GM21529 (cell line): Measurements from ENCODE around the gene PCED1B.

Experiments used
- ATAC-seq: cut with Tn5 transposase; IDR thresholded peaks from one replicate; pipeline ENCODE4 v1.9.1; 2021; ENCODE audit not compliant: unreplicated experiment

The PCED1B gene

DNA sequence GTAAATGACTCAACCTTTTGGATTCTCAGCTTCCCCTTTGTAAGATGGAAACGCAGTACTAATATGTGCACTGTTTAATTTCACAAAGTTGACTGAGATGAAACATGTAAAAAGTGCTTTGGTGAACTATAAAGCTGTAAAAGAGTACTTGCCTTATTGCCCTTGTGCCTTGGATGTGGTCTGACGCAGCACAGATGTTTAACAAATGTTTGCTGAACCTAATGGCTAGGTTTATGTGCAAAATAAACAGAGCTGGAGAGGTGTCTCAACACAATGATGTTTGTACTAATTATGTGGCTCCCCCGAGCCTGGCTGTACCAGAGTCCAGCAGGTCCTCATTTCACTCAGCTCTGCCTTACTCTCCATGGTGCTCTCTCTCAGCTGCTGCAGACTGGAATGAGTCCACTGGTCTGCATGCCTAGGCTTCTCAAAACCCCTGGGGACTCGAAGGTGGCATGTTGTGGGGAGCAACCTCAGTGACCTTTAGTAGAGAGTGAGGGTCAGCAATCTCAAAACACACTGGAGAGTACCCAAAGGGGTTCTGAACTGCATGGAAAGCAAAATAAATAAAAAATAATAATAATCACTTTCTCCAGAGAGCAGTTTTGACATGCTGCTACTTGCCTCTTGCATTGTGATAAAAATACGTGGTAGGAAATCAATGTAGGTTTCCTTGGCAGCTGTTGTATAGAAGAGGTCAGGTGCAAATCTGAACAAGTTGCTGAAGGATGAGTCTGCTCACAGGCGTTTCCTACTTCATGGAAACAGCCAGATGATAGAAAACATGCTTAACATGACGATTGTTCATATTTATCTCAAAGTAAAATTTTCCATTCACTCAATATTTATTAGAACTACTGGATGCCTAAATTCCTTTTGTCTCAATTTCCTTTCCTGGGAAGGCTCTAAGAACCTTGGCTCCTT is 8.9 kb downstream of the PCED1B start:
- no peak for ATAC-seq

DNA sequence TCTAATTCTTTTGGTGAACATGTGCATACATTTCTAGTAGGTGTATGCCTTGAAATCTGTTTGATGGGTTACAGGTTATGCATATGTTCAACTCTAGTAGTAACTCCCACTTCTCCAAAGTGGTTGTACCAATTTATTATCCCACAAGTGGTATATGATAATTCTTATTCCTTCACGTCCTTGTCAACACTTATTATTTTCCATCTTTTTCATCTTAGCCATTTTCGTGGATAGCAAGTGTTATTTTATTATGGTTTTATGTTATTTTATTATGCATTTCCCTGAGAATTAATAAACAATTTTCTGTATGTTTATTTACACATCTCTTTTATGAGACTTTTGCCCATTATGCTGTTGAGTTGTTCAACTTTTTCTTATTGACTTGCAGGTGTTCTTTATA is 11.6 kb downstream of the PCED1B start:
- no peak for ATAC-seq

DNA sequence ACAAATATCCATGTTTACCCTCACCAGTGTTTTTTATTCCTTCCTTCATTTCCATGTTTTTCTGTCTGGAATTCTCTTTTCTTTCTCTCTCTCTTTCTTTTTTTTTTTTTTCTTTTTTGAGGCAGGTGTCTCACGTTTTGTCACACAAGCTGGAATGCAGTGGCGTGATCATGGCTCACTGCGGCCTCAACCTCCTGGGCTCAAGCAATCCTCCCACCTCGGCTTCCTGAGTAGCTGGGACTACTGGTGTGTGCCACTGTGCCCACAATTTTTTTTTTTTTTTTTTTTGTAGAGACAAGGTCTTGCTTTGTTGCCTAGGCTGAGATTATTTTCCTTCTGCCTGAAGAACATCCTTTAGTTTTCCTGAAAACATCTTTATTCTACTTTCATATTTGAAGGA is 15.4 kb downstream of the PCED1B start:
- ATAC-seq, result no peak

DNA sequence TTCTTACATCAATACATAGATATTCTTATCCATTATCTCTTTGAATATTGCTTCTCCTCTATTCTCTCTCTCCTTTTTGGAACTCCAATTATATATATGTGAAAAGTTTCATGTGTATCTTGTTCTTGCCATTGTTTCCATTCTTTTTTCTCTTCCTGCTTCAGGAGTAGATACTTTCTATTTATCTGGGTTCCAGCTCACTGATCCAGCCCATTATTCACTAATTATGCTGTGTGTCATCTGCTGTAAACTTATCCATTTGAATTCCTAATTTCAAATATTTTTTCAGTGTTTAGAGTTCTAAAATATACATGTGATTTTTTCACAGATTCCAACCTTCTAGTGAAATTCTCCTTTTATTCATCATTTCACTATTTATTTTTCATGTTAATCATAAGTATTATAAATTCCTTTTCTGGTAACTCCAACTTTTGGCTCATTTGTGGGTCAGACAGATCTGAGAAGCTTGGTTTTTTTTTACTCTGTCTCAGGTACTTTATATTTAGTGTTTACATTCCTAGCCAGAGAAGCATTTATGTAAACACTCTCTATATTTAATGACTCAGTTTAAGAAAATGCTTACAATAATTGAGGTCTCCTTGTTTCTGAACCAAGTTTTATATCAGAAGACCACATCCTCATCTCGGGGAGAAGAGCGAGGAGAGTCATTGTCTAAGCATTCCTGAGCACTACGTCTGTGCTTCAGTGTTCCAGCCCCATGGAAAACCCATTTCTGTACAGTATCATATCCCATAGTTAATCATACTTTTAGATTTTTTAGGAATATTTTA is 16.2 kb downstream of the PCED1B start:
- no peak for ATAC-seq

DNA sequence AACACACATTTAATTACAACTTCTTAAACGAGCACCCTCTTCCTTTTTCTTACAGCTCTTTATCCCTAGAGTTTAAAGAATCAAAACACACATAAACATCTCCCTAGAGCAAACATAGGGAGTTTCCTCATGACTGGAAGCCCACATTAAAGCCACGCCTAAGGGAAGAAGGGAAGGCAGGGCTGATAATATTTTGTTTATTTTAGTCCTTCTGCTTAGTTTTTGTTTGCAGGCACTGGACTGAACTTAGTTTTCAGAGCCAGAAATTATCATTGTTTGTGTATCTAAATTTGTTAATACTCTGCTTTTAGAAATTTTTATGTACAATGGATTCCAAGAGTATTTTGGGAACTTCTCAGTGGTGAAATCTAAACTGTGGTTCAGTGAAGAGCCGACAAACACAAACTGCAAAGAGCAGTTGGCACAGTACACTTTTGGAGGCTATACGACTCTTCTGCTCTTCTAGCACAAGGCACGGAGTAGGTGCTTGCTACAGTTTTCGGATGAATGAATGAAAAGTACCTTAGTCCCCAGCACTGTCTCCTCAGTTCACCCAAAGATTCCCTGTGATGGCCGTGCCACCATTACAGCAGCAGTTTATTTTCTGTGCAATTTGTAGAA is 18.0 kb downstream of the PCED1B start:
- ATAC-seq, result no peak

DNA sequence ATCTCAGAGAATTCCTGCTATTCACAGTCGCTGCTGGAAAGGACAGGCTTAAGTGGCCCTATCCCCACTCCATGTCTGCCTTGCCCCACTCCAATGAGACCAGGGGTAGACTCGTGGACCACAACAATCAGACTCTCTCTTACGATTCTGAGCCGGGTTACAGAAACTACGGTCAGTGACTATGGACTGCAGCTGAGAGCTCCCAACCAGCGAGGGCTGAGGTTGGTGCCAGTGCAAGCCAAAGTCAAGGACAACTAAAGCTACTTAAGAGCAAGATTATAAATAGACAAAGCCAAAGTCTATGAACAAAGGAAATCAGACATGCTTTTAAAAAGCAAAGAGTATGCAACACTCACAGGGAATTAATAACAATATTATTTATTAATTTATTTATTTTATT is 18.7 kb downstream of the PCED1B start:
- no peak for ATAC-seq

DNA sequence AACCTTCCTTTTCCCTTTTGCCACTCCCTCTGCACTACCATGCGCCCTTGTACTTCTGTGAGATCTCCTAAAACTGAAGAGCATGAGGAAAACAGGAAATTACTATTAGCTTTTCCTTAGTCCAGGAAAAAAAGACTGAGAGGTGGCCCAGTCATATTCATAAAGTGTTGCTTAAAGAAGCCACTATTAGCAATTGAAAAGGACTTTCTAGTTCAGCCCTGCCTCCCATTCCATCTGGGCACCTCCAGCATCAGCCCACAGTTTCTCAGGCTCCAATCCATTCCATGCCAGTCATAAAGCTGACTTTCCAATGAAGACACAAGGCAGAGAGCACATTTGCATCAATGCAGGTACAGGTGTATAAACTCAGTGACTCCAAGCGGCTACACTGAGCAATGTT is 20.2 kb downstream of the PCED1B start:
- no peak for ATAC-seq

DNA sequence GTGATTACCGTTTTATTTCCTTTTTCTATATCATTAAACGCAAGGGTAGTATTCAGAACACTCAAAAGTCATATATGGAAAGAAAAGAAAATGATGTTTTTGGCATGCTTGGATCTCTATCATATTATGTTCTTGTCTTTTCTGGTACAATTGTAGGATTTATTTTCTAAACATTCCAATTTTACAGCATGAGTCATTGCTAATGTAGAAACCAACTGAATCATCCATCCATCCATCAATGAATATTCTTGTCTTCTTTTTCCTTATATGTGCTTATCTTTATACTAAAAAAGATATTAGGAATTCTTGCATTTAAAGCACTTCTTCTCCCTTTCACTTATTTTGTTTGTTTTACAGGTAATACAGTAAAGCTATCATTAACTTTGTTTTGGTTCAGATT is 20.7 kb downstream of the PCED1B start:
- ATAC-seq, result no peak

DNA sequence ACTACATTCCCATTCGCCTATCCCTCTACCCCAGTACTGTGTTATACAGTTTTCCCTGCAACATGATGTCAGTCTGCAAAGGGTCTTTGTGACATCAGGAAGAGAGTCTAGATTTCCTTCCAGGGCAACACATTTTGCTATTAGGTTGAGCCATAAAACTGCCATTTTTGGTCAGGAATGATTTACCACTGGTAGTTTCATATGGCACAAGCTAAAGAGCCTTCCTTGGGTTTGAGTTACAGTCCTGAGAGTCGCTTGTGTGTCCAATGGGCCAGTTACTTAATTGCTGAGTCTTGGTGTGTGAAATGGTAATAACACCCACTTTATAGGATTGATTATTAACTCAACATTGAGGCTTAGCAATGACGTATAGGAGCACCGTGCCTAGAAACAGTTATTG is 23.0 kb downstream of the PCED1B start:
- ATAC-seq, result no peak

DNA sequence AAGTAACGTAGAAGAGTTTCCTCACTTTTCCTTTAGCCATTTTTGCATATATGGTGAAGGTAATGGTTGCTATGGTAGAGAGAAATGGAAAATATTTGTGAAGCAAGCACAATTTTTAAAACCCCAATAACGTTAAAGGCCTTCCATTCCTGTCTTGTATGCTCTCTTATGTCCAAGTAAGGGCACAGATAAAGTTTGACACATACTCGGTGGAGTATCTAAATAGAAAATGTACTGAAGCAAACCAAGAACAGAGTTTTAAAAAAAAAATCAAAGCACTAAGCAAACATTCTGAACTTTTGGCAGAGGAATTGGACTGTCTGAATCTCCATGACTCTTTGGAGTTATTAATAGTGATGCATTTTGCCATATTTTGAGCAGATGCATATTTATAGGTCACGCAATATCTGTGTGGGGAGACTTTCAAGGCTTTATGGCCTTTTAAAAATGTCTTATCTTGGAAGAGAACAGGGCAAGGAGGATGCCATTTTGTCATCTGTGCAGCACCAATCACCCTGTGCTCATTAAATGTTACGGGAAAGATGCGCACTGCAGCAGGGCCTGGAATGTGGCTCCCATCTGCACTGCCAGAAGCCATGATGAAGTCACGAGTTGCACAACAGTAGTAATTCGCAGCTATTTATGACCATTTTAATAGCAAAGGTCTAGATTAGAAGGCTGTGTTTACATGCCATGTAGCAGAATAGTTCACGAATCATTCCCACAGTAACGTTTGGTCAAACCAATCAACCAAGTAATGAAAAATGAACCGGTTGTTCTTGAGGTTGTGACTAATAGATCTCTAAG is 23.6 kb downstream of the PCED1B start:
- no peak for ATAC-seq

DNA sequence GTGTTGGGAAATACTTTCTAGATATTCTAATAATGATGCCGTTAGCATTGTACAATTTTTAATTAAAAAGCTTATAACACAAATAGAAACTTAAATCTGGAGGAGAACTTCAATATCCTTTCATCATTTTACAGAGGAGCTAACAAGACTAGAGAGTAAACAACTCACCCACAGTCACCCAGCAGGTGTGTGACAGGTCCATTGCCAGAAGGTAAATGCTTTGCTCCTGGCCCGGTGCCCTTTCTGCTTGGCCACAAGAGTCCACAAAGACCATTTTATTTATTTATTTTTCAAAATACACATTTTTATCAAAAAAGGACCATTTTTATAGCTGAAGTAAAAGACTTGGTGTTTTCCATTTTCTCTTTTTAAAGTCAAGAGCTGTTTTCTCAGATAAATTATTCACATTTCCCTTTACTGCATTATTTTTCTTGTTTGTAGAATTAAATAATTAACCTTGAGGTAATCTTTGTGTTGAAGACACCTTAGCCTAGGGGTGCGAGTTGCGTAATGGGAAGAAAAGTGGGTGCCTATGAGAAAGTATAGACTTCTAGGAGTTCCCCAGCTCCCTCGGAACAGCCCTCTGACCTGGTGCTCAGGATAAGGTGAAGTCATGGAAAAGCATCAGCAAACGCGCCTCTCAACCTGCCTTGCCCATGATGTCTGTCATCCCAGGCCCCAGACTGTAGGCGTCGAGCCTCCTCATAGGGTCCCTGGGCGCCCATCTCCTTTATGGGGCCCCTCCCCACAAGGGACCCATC is 26.7 kb downstream of the PCED1B start:
- no peak for ATAC-seq

DNA sequence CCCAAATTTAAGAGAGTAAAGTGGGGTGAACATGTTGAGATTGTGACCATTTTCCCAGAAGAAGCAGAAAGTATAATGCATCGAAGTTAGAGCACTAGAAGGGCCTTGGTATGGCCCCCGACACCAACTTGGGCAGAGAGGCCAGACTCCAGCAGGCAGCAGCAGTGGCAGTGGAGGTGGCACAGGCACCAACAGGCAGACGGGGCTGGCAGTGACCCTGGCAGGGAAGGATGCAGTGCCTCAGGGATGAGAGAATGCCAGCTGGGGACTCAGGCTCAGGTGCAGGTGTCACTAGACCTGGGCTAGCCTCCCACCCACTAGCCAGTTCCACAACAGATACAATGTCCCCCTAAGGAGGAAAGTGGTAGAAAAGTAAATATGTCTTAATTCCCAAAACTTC is 28.0 kb downstream of the PCED1B start:
- no peak for ATAC-seq

DNA sequence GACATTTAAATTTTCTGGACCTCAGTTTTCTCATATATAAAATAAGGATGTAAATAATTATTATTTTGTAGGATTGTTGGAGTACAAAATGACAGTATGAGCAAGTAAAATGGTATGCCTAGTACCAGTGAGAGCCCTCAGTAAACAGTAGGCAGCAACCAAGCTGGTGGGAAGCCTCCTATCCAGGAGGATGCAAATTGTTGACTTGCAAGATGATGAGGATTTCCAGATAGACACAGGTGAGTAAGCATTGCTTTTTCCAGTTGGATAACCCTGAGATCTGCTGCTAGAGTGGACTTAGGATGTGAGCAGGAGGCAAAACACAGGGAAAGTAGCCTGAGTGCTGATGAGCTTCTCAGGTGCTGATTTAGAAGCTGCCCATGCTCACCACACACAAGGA is 28.5 kb downstream of the PCED1B start:
- no peak for ATAC-seq

DNA sequence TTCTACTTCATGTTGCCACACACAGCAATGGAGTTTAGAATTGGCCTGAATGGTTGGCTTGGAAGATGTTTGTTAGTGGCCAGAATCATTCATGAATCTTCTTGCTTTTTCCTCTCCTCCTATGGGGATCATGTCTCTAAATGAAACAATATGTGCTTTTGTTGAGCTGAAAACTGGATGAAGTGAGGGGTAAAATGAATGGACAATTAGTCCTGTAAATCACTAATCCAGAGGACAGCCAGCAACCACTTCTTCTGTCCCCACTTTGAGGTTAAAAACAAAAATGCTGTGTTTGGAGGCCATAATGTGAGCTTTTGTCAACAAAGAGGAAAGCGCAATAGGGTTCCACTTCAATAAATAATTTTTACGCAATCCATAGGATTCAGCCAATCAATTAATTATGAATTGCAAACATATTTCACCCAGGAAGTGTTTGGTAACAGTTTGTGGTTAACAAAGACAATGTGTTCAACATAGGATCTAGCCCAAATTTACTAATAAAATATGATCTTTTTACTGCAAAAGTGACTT is 30.7 kb downstream of the PCED1B start:
- ATAC-seq, result no peak

DNA sequence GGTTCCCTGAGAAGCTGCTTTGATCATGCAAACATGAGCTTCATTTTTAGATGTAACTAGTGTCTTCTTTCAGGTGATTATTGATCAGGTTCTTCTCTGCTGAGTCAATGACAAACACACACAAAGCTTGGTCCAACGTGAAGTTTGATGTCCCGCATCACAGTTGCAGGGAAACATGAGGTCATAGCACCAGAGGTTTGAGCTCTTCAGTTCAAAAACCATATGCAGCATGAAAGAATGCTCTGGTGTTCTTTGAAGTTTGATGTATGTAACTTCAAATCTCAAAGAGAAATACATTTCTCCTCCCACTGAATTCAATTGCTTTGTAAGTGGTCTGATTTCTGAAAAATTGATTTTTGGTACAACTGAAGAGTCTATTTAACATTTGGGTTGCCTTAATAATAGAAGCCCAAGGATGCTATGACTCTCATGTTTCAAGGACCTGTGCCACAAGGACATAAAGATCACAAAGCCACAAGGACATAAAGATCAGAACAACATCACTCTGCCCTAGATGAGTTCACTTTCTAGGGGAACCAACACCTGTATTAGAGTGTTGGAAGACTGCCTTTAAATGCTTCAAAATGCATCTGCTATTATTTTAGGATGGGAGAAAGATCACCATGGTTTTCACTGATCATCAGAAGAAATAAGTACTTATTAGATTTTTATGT is 31.4 kb downstream of the PCED1B start:
- no peak for ATAC-seq

DNA sequence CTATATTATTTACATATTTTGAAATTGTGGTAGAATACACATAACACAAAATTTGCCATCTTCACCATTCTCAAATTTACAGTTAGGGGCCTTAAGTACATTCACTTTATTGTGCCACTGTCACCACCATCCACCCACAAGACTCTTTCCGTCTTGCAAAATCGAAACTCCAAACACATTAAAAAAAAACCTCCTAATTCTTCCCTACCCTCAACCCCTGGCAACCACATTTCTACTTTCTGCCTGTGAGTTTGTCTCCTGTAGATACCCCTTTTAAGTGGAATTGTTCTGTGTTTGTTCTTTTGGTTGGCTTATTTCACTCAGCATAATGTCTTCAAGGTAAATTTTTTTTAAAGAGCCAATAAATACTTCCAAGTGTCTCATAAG is 32.0 kb downstream of the PCED1B start:
- ATAC-seq, result no peak

DNA sequence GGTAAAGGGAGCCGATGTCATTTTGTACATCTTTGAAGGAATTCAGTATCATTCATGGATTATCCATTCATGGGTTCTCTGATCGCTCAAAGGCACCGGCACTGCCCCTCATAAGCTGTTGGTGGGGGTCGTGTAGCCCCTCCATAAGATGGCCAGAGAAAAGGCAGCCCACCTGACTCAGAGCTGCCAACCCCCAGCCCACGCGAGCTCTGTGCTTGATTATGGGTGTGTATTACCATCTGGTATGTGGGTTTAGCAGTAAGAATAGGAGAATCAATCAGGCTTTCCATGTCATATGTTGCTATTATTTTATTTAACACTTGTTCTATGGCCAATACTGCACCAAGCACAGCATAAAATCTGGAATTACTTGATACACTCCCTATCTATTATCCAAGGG is 32.4 kb downstream of the PCED1B start:
- no peak for ATAC-seq

DNA sequence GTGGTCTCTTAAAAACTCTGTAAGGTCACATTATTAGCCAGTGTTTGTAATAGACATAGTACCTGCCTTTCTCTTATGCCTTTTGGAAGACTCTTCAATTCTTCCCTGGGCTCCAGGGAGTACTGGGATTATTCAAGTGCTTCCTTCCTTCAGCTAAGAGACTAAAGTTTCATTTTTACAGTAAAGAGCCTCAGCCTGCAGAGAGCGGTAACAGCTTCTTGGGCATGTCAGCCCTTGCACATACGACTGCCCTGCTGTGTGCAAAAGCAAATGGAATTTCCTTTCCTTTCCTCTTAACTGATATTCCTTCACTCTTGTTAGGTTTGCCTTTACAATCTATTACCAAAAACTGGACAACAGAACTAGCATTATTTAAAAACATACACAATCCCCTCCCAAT is 33.3 kb downstream of the PCED1B start:
- ATAC-seq, result no peak

DNA sequence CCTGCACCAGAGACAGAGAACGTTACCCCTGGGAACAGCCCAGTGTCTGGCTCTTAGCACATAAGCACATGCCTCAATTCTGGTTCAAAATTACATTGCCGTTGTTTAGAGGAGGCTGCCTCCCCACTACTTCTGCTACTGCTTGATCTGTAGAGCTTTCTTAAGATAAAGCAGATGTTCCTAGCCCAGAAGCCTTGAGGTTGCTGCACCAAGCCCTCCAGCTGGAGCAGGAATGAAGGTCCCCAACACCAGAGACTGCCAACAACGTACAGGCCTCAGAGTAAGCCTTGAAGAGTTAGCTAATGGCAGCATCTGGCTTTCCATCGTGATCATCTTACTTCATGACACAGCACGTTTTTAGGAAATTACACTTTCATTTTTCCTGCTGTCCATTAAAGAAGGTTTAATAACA is 35.1 kb downstream of the PCED1B start:
- ATAC-seq, result no peak
